ENCODE measurements around the gene RASSF8.

DNA sequence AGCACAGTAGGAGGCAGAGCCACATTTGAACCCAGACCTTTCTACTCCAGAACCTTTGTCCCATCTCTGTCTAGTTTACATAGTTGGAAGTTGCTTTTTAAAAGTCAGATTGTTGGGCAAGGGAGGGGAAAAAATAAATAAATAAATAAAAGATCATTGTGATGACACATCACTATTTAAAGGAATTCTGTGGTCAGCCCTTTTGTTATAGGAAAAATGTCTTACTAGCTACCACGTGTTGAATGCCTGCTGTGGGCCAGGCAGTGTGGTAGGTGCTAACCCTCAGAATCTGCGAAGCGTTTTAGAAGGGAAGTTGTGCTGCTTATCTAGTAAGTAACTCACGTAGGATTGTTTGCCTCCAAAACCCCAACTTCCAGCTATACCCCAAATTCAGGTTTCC is 104.1 kb downstream of the RASSF8 start:
- TF ChIP-seq, protein P1, sequence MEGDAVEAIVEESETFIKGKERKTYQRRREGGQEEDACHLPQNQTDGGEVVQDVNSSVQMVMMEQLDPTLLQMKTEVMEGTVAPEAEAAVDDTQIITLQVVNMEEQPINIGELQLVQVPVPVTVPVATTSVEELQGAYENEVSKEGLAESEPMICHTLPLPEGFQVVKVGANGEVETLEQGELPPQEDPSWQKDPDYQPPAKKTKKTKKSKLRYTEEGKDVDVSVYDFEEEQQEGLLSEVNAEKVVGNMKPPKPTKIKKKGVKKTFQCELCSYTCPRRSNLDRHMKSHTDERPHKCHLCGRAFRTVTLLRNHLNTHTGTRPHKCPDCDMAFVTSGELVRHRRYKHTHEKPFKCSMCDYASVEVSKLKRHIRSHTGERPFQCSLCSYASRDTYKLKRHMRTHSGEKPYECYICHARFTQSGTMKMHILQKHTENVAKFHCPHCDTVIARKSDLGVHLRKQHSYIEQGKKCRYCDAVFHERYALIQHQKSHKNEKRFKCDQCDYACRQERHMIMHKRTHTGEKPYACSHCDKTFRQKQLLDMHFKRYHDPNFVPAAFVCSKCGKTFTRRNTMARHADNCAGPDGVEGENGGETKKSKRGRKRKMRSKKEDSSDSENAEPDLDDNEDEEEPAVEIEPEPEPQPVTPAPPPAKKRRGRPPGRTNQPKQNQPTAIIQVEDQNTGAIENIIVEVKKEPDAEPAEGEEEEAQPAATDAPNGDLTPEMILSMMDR (IDR thresholded peaks at IDR 0.05), result no peak
- TF ChIP-seq POLR2AphosphoS5 (IDR thresholded peaks at IDR 0.05) (no peak), POLR2A (IDR thresholded peaks at IDR 0.05) (no peak), EP300 (IDR thresholded peaks at IDR 0.05) (no peak)
